Hepatic stellate cell (primary cell): ENCODE measurements around the gene TFF3.

ENCODE experiments used
- DNase-seq: peaks from one replicate; pipeline ENCODE4 v3.0.0; 2011; ENCODE audit warnings: low spot score

The TFF3 gene

GRCh38 chr21:42289926-42290325 is 25.3 kb downstream of the TFF3 start:
- DNase-seq, result no peak

DNA sequence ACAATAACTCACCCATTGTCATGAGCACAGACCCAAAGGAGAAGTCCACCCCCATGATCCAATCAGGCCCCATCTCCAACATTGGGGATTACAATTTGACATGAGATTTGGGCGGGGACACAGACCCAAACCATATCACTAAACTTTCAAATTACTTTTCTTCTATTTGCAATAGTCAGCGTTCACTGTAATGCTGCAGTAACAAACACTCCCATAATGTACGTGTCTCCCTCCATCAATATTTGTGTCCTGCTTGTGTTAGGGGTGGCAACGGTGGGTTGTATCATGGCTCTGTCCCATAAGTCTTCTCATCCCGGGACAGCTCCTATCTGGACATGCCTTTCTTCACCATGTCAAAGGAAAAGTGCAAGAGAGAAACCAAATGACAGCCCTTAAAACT is 26.2 kb downstream of the TFF3 start:
- DNase-seq, result no peak

- no peak for DNase-seq
Measured at GRCh38 chr21:42287193-42288083, 27.8 kb downstream of the TFF3 start.

- no peak for DNase-seq
Measured at GRCh38 chr21:42286416-42286815, 28.8 kb downstream of the TFF3 start.

GRCh38 chr21:42285569-42286245 is 29.5 kb downstream of the TFF3 start:
- DNase-seq, result no peak

DNA sequence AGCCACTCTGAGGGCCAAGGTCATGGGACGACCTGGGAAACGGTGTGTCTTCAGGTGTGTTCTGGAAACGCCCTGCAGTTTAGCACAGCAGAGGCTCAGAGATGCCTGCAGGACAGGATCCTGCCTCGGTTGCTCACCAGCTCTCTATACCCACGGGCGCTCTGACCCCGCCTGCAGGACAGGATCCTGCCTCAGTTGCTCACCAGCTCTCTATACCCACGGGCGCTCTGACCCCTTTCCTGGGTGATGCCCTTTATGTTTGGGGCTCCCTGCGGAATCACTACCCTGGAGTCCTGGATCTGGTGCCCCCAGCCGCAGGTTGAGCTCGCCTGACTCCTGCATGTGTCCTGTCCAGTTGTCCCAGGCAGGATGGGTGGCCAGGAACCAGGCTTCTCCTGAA is 32.5 kb downstream of the TFF3 start:
- DNase-seq, result no peak

GRCh38 chr21:42282021-42282420 is 33.2 kb downstream of the TFF3 start:
- no peak for DNase-seq

- no peak for DNase-seq
Measured at GRCh38 chr21:42281181-42281680, 34.0 kb downstream of the TFF3 start.

- no peak for DNase-seq
Measured at GRCh38 chr21:42280356-42281180, 34.6 kb downstream of the TFF3 start.

- no peak for DNase-seq
Measured at GRCh38 chr21:42279888-42280287, 35.3 kb downstream of the TFF3 start.

- DNase-seq, result no peak
Measured at GRCh38 chr21:42279341-42279871, 35.8 kb downstream of the TFF3 start.

DNA sequence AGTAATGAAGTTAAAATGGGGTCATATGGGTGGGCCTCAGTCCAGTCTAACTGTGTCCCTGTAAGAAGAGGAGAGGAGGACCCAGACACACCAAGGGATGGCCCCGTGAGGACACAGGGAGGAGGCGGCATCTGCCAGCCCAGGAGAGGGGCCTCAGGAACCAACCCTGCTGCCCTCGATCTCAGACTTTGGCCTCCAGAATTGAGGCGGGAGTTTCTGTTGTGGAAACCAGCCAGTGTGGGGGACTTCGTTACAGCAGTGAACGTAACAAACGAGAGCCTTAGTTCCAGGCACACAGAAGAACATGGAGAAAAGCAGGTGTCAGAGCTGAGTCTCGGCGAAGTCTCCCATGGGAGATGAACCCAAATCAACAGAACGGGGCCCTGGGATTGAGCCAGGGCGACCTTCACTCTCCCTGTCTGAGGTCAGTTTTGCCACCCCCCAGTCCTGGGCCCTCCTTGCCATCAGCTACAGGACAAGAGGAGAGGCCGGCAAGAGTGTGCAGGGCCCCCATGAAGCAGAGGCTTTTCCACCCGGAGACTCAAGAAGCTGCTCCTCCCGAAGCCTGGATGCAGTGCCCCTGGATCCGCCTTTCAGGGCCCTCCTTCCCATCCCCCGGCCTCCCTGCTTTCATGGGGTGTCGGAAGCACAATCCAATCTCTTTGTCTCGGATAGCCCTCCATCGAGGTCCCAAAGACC is 36.6 kb downstream of the TFF3 start:
- DNase-seq, result no peak

DNA sequence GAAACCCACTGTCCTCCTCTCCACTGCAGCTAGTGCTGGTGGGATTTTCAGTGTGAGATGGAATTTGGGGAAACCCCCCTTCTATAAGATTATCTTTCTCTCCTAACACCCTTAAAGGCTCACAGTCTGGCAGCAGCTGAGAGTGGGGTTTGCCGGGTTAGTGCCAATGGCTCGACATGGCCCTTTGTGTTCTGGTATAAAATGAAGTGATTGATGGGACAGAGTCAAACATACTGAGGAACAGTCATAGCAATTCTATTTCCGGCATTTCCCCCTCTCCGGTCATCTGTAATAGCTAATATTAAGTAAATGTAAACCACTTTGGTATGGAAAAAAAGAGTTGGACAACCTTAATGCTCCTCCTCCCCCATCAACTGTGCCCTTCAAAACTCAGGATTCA is 37.6 kb downstream of the TFF3 start:
- no peak for DNase-seq

GRCh38 chr21:42276526-42277154 is 38.6 kb downstream of the TFF3 start:
- no peak for DNase-seq

GRCh38 chr21:42276076-42276475 is 39.1 kb downstream of the TFF3 start:
- DNase-seq, result no peak

DNA sequence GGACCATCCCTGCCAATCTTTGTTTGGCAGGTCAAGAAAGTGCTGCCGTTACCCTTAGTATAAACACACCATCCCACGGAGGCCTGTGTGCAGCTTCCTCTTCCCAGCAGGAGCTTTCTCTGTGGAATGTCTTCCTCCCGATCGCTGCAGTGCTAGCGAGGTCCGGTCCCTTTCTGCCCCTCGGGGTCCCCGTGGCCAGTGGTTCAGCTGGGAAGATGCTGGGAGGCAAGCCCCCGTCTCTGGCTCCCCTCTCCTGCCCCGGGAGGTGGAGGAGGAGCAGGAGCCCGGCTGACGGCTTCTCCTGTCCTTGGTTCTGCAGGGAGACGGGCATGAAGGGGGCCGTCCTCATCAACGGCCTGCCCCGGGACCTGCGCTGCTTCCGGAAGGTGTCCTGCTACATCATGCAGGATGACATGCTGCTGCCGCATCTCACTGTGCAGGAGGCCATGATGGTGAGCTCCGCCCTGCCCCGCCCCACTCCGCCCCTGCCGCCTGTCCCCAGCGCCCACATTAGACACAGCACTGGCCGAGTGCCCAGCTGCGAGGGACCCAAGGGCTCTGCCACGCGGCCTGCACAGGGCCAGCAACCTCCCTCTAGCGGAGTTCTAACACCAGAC is 42.1 kb downstream of the TFF3 start:
- no peak for DNase-seq

DNA sequence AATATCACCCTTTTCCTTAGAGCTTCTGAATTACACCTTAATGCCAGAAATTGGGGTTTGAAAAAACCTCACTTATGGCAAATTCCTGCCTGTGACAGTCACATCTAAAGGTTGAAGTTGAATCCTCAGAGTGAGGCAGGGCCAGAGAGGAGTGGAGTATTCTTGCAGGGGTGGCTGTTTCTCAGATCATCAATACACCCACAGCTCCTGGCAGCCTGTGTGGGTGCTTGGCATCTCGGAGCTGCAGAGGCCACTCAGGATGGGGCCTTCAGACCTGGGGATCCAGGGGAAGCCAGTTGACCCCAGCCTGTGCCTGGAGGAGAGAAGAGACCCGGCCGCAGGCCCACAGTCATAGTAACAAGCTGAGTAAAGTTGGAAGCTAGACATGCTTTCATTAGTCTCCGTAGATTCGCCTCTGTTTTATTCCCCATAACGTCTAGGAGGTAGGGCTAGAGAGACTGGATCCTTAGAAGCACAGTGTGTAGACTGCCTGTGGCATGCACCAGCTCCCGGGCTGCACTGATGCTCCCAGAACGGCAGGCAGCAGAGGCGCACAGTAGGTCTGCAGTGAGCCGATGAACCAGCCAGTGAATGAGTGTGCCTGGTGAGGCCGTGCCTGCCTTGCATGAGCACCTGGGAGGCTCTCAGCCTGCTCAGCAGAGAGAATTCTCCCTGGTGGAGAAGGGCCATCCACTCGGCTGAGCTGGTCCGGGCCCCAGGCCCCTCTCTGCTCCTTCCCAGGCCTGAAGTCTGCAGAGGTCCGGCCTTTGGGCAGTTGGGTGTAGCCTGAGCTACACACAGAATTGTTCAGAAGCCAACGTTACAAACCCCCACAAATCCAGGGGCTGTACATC is 42.9 kb downstream of the TFF3 start:
- no peak for DNase-seq

DNA sequence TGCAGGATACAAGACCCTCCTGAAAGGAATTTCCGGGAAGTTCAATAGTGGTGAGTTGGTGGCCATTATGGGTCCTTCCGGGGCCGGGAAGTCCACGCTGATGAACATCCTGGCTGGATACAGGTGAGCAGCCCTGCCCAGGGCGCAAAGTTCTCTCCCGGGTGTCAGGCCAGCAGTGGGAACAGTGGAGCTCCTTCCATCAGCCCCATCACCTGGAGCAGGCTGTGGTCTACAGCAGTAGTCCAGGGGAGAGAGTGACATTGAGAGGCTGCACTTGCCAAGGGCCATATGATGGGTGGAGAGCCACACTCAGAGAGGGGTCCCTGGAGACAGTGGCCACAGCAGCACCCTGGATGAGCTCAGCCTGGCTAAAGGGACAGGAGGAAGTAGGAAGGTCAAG is 44.1 kb downstream of the TFF3 start:
- DNase-seq, result no peak

GRCh38 chr21:42269386-42269785 is 45.8 kb downstream of the TFF3 start:
- no peak for DNase-seq
